SH-SY5Y (cell line): Measurements from ENCODE around the gene SLC12A5.

Experiments
- GATA2 ChIP-seq: IDR thresholded peaks from 2 replicates; pipeline ENCODE4 v1.6.1; 2011; ENCODE audit warnings: mild to moderate bottlenecking, low read depth, low read length
- GATA3 ChIP-seq: IDR thresholded peaks from 2 replicates; pipeline ENCODE4 v1.6.1; 2011; ENCODE audit warnings: low read depth, mild to moderate bottlenecking, low read length, moderate library complexity

Gene SLC12A5

GRCh38 chr20:46001498-46001897 lies 27.5 kb upstream of the SLC12A5 start:
- TF ChIP-seq GATA2 (no peak), GATA3 (no peak)

- no peak for TF ChIP-seq GATA3
- no peak for TF ChIP-seq GATA2
Observed at GRCh38 chr20:46002008-46002407, 27.0 kb upstream of the SLC12A5 start.

DNA sequence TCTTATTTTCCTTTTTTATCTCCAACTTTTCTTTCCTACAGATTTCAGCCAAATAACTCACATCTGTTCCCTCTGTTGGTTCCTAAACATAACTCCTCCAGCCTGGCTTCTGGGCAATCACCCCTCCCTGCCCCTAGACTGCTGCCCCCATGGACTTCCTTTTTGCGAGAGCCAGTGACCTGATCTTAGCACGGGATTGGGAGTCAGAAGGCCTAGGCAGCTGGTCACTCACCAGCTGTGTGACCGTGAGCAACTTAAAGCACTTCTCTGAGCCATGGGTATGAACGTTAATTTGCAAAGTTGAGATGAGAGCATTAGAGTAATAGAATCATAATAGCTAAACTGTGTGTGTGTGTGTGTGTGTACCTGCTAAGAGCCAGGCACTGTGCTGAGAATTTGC lies 24.8 kb upstream of the SLC12A5 start:
- TF ChIP-seq GATA3 (no peak), GATA2 (no peak)

GRCh38 chr20:46004889-46005473 lies 24.0 kb upstream of the SLC12A5 start:
- TF ChIP-seq GATA2, result no peak
- no peak for TF ChIP-seq GATA3

- TF ChIP-seq GATA2 (no peak), GATA3 (no peak)
Observed at GRCh38 chr20:46006022-46006705, 22.9 kb upstream of the SLC12A5 start.

GRCh38 chr20:46006964-46007363 lies 22.1 kb upstream of the SLC12A5 start:
- TF ChIP-seq GATA3 (no peak), GATA2 (no peak)

GRCh38 chr20:46007671-46008070 lies 21.3 kb upstream of the SLC12A5 start:
- TF ChIP-seq GATA2, result no peak

DNA sequence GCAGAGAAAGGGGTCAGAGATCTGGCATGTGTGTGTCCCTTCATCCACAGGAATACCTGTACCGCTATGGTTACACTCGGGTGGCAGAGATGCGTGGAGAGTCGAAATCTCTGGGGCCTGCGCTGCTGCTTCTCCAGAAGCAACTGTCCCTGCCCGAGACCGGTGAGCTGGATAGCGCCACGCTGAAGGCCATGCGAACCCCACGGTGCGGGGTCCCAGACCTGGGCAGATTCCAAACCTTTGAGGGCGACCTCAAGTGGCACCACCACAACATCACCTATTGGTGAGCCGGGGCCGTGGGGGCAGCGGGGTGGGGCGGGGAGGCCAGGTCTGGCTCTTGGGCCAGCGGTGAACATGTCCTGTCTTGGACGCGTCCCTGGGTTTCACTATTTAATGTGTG lies 19.2 kb upstream of the SLC12A5 start:
- TF ChIP-seq GATA2, result no peak
- no peak for TF ChIP-seq GATA3

- no peak for TF ChIP-seq GATA2
- TF ChIP-seq GATA3, result no peak
Observed at GRCh38 chr20:46010491-46011391, 18.3 kb upstream of the SLC12A5 start.

GRCh38 chr20:46011631-46012482 lies 17.2 kb upstream of the SLC12A5 start:
- TF ChIP-seq GATA3 (no peak), GATA2 (no peak)

GRCh38 chr20:46012921-46013320 lies 16.1 kb upstream of the SLC12A5 start:
- no peak for TF ChIP-seq GATA3
- TF ChIP-seq GATA2, result no peak

GRCh38 chr20:46013322-46013828 lies 15.6 kb upstream of the SLC12A5 start:
- TF ChIP-seq GATA2, result no peak
- TF ChIP-seq GATA3, result no peak

- TF ChIP-seq GATA2 (no peak), GATA3 (no peak)
Observed at GRCh38 chr20:46013829-46014516, 15.0 kb upstream of the SLC12A5 start.
